GM12878 (cell line): ENCODE results near the gene TMEM229B. TPM values are rescaled to one million over a fixed set of nuclear protein-coding genes. Genes with fewer than 3 reads are reported as not detected.
A peak's percentile ranks its signal among the peaks of the same experiment; 100 is the strongest.

Experiments
- ATAC-seq: fragments of 200-7000 bp; cut with Tn5 transposase; 3 replicates; pipeline ENCODE4 v1.9.1; 2020; ENCODE audit warnings: mild to moderate bottlenecking, moderate library complexity
- BruUV-seq: library from RNA; stranded (reverse); fragments of 400-500 nt; replicated peaks from 2 replicates; lab custom pipeline; 2021; lab: Mats Ljungman, UMichigan
- CTCF ChIA-PET: fragments of 300-600 bp; sonication (Branson Sonifier 250); formaldehyde crosslinking; extraction: SDS; loops from one replicate; lab custom pipeline; 2021; ENCODE audit warnings: inconsistent platforms; lab: Yijun Ruan, JAX
- POLR2A ChIA-PET: fragments of 350-600 bp; formaldehyde crosslinking; extraction: SDS; loops from one replicate; lab custom pipeline; 2021; ENCODE audit warnings: inconsistent platforms; lab: Charles Lee
- RAD21 ChIA-PET: fragments of 300-600 bp; sonication (Branson Sonifier 250); formaldehyde crosslinking; loops from one replicate; lab custom pipeline; 2023; ENCODE audit warnings: antibody characterized with exemption; ENCODE audit not compliant: unreplicated experiment; lab: Charles Lee
- SMC1A ChIA-PET: fragments of 300-600 bp; sonication (Branson Sonifier 250); formaldehyde crosslinking; loops from one replicate; lab custom pipeline; 2023; ENCODE audit not compliant: unreplicated experiment, uncharacterized antibody; lab: Charles Lee
- DNase-seq: peaks from one replicate; pipeline ENCODE4 v3.0.0-alpha.2; 2011; ENCODE audit warnings: low read depth, low spot score
- FAIRE-seq: peaks from 3 replicates; lab custom pipeline; 2011; peaks lifted over from hg19 to GRCh38; lab: Jason Lieb, UNC
- H2AFZ ChIP-seq: 2 replicates; pipeline ENCODE4 v1.6.0; 2011; ENCODE audit warnings: low read depth, low read length, control low read depth; ENCODE audit not compliant: control insufficient read depth
- H3K27ac ChIP-seq: 2 replicates; pipeline ENCODE4 v1.5.1; 2011; ENCODE audit warnings: control low read depth; ENCODE audit not compliant: control insufficient read depth, insufficient read depth
- H3K27me3 ChIP-seq, 2 experiments: replicated peaks in 1 of 2; 2 replicates each; pipeline versions ENCODE4 v1.6.0 to v1.6.1; 2011; ENCODE audit warnings: low read length in 1 of 2; ENCODE audit not compliant: control insufficient read depth in 2 of 2, insufficient read depth in 2 of 2
- H3K36me3 ChIP-seq, 2 experiments: 2 replicates each; pipeline ENCODE4 v1.5.1; 2011; ENCODE audit warnings: low read length in 1 of 2; ENCODE audit not compliant: control insufficient read depth in 2 of 2, insufficient read depth in 2 of 2
- H3K4me1 ChIP-seq: 2 replicates; pipeline ENCODE4 v1.6.1; 2011; ENCODE audit warnings: mild to moderate bottlenecking, low read length, moderate library complexity, mixed read lengths; ENCODE audit not compliant: control insufficient read depth, insufficient read depth
- H3K4me2 ChIP-seq: 2 replicates; pipeline ENCODE4 v1.6.0; 2011; ENCODE audit warnings: control low read depth; ENCODE audit not compliant: control insufficient read depth, insufficient read depth
- H3K4me3 ChIP-seq: fragments of 200-600 bp; sonication (generic); 2 replicates; pipeline ENCODE4 v1.5.1; 2016
- H3K79me2 ChIP-seq: 2 replicates; pipeline ENCODE4 v1.6.0; 2011; ENCODE audit warnings: low read length; ENCODE audit not compliant: control insufficient read depth, insufficient read depth
- H3K9ac ChIP-seq: 2 replicates; pipeline ENCODE4 v1.8.0; 2011; ENCODE audit warnings: low read length, control low read depth, mixed read lengths; ENCODE audit not compliant: control insufficient read depth, insufficient read depth
- H3K9me3 ChIP-seq: replicated peaks from 3 replicates; pipeline ENCODE4 v1.5.1; 2011; ENCODE audit warnings: mild to moderate bottlenecking, low read length; ENCODE audit not compliant: control insufficient read depth, insufficient read depth
- H4K20me1 ChIP-seq: 2 replicates; pipeline ENCODE4 v1.6.0; 2011; ENCODE audit not compliant: control insufficient read depth, insufficient read depth
- CBX5 ChIP-seq: sonication (generic); IDR thresholded peaks from 2 replicates; pipeline ENCODE4 v1.6.1; 2016; ENCODE audit warnings: low read depth, moderate library complexity, mild to moderate bottlenecking, inconsistent platforms
- E2F8 ChIP-seq: fragments of 450-650 bp; IDR thresholded peaks from 2 replicates; pipeline ENCODE4 v1.6.1; 2018; ENCODE audit warnings: mild to moderate bottlenecking, low read depth, moderate library complexity; ENCODE audit not compliant: partially characterized antibody
- IRF4 ChIP-seq: IDR thresholded peaks from 2 replicates; pipeline ENCODE4 v1.6.1; 2011; ENCODE audit warnings: low read depth, low read length
- IRF5 ChIP-seq: fragments of 450-650 bp; IDR thresholded peaks from 2 replicates; pipeline ENCODE4 v1.6.1; 2017; ENCODE audit warnings: borderline replicate concordance
- NBN ChIP-seq: fragments of 450-650 bp; IDR thresholded peaks from 2 replicates; pipeline ENCODE4 v1.6.1; 2016
- NRF1 ChIP-seq: conservative IDR thresholded peaks from 2 replicates; pipeline ENCODE4 v1.6.1; 2011; ENCODE audit warnings: mild to moderate bottlenecking, low read depth, low read length, improper control_type of control experiment
- RCOR1 ChIP-seq: conservative IDR thresholded peaks from 2 replicates; pipeline ENCODE4 v1.6.1; 2012; ENCODE audit warnings: low read depth, low read length, improper control_type of control experiment
- SMAD5 ChIP-seq: IDR thresholded peaks from 2 replicates; pipeline ENCODE4 v1.6.1; 2016; ENCODE audit warnings: antibody characterized with exemption, low read depth
- SMARCA5 ChIP-seq: fragments of 450-650 bp; IDR thresholded peaks from 2 replicates; pipeline ENCODE4 v1.6.1; 2017; ENCODE audit warnings: mild to moderate bottlenecking
- STAT3 ChIP-seq: IDR thresholded peaks from 2 replicates; pipeline ENCODE4 v1.6.1; 2011; ENCODE audit warnings: low read depth, low read length, improper control_type of control experiment
- WGBS: methylation state at CpG from one replicate; pipeline ENCODE4 v1.1.6; 2016; ENCODE audit warnings: low lambda C conversion rate; ENCODE audit not compliant: insufficient replicate concordance, insufficient coverage; ENCODE audit errors: missing lambda C conversion rate; 5-methylcytosine and 5-hydroxymethylcytosine counted together
- in situ Hi-C: fragments of 300-500 bp; cut with MboI; formaldehyde crosslinking; loops from 9 replicates; pipeline ENCODE4 v1.14.3; 2018; ENCODE audit warnings: mixed read lengths
- intact Hi-C: fragments of 100-400 bp; cut with micrococcal nuclease; formaldehyde crosslinking; loops from one replicate; pipeline ENCODE4 v1.14.2; 2022; ENCODE audit not compliant: unreplicated experiment
- polyA plus RNA-seq, 11 experiments: library from polyadenylated mRNA; depleted of rRNA in 4 of 11; unstranded in 6 of 11; stranded (reverse) in 5 of 11; fragments of >200 nt; fragmentation: Nextera tagmentation in 4 of 11; fragmentation: Illumina TruSeq in 1 of 11; extraction: Ambion mirVana in 4 of 11; extraction: Trizol in 1 of 11; gene quantifications; 1 replicate in 1 of 11; 2 replicates in 10 of 11; pipeline versions ENCODE4 v1.2.1 to v1.2.3, GENCODE V29; 2011 to 2016; ENCODE audit warnings: inconsistent platforms in 2 of 11, missing spikeins in 2 of 11, low read depth in 1 of 11
- total RNA-seq, 4 experiments: library from RNA; depleted of rRNA in 3 of 4; stranded (reverse); fragments of >200 nt in 3 of 4; fragmentation: Illumina TruSeq in 1 of 4; extraction: Trizol in 1 of 4; gene quantifications; 2 replicates each; pipeline versions ENCODE4 v1.2.1 to v1.2.3, GENCODE V29; 2013 to 2021
- TF ChIP-seq, protein P1 (sequence below): fragments of 450-650 bp; IDR thresholded peaks from 2 replicates; pipeline ENCODE4 v1.6.1; 2018; ENCODE audit warnings: borderline replicate concordance, mild to moderate bottlenecking; ENCODE audit not compliant: partially characterized antibody

Gene TMEM229B
- total and polyA plus RNA-seq, 10 of the 15 experiments (the other 5 are each of a cell fraction or from before 2014, with no cell fraction given), result 0.24 to 5.3 (median 1.7) TPM

DNA sequence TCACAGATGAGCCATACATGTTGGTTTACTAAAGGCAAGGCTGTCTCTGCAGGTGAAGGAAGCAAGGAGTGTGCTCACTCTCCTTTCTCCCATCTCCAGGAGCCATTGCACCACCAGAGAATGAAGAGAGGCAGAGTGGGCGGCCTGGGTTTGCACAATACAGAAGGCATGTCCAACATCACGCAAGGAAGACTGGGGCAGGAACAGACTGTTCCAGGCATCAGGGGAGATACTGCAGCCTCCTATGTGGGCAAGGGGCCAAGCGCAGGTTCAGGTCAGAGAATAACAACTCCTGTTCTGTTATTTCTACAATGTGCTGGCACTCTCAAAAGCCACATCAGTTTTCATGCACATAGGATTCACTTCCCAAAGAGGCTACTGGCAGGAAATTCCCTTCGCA is 1.7 kb upstream of the TMEM229B start:
- BruUV-seq, result no TSS peak
- Histone ChIP-seq H3K79me2 (no peaks in the 10 kb centered on the region), H2AFZ (no peak overlapping the region), H3K4me1 (peaks cover 38% of the 10 kb centered on the region)
- FAIRE-seq, result no peak
- TF ChIP-seq IRF5 (no peak), NRF1 (no peak), IRF4 (no peak), SMAD5 (no peak), CBX5 (no peak)
- TF ChIP-seq, all 136 proteins: peak for 0
- H3K9ac ChIP-seq, result no peak overlapping the region
- CTCF ChIA-PET, result interaction anchor here (0.6 kb wide), 1 partner anchor 322 kb away, joined by 4 read pairs; no protein-coding TSS in a partner anchor
- 99% methylated on average over 4 of the region's 4 CpGs for WGBS
- H4K20me1 ChIP-seq, result no peaks in the 10 kb centered on the region
- POLR2A ChIA-PET, result no interaction called here
- intact Hi-C loops, result no loop called here
- H3K27ac ChIP-seq, result no peak overlapping the region
- peaks cover 31% of the 10 kb centered on the region for H3K9me3 ChIP-seq
- H3K36me3 ChIP-seq, result no peaks in the 10 kb centered on the region; a peak in 1 of 4 replicates
- DNase-seq, result no peak
- ATAC-seq, result no peak
- H3K4me2 ChIP-seq, result no peak overlapping the region
- SMC1A ChIA-PET, result interaction anchor here (0.6 kb wide), 1 partner anchor 13 kb away, joined by 3 read pairs; no protein-coding TSS in a partner anchor
- RAD21 ChIA-PET, result no interaction called here
- H3K27me3 ChIP-seq, result no peaks in the 10 kb centered on the region
- in situ Hi-C loops, result no loop called here
- H3K4me3 ChIP-seq, result no peak overlapping the region

DNA sequence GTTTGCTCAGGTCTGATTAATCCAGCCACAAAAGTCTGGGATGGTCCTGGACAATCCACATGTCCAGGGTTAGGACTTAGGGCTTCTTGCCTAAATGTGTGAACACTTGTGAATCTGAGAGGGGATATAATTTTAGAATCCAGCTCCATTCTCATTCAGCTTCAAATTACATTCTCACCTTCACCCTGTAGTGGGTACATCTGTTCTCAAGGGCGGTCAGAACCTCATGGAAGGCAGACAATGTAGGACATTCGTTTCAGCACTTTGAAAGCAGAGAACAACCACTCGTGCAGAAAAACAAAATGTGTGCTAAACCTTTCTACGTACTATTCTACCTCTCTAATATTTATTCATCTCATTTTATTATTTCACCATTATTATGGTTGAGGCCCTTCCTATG is 1.2 kb downstream of the TMEM229B start:
- SMC1A ChIA-PET, result interaction anchor here (0.6 to 1.9 kb wide), 9 partner anchors 9 to 211 kb away, joined by 3 to 7 read pairs (median 3); no protein-coding TSS in a partner anchor
- BruUV-seq, result no TSS peak
- TF ChIP-seq SMARCA5 (no peak), E2F8 (no peak), NBN (no peak), RCOR1 (no peak), STAT3 (no peak)
- TF ChIP-seq, protein P1, sequence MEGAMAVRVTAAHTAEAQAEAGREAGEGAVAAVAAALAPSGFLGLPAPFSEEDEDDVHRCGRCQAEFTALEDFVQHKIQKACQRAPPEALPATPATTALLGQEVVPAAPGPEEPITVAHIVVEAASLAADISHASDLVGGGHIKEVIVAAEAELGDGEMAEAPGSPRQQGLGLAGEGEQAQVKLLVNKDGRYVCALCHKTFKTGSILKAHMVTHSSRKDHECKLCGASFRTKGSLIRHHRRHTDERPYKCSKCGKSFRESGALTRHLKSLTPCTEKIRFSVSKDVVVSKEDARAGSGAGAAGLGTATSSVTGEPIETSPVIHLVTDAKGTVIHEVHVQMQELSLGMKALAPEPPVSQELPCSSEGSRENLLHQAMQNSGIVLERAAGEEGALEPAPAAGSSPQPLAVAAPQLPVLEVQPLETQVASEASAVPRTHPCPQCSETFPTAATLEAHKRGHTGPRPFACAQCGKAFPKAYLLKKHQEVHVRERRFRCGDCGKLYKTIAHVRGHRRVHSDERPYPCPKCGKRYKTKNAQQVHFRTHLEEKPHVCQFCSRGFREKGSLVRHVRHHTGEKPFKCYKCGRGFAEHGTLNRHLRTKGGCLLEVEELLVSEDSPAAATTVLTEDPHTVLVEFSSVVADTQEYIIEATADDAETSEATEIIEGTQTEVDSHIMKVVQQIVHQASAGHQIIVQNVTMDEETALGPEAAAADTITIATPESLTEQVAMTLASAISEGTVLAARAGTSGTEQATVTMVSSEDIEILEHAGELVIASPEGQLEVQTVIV, result no peak

More for the DNA sequence above, 1.2 kb downstream of the TMEM229B start:
- 0 out of 2 replicates have a peak overlapping the region, but pooled peaks have one; percentile 96 for H3K27ac ChIP-seq
- POLR2A ChIA-PET, result interaction anchor here (0.5 to 1.1 kb wide), 5 partner anchors 9 to 571 kb away, joined by 3 to 4 read pairs (median 3); no protein-coding TSS in a partner anchor
- RAD21 ChIA-PET, result interaction anchor here (0.9 to 2.8 kb wide), 4 partner anchors 25 to 86 kb away, joined by 3 to 12 read pairs (median 6); no protein-coding TSS in a partner anchor
- H3K4me3 ChIP-seq, result no peak overlapping the region
- H3K27me3 ChIP-seq, result no peaks in the 10 kb centered on the region
- no peak overlapping the region for H3K4me2 ChIP-seq
- 79% methylated on average over 4 of the region's 4 CpGs for WGBS
- DNase-seq (no peak), ATAC-seq (no peak), FAIRE-seq (no peak)
- intact Hi-C loops (no loop called here), in situ Hi-C loops (no loop called here)
- H2AFZ ChIP-seq, result no peak overlapping the region
- CTCF ChIA-PET, result interaction anchor here (1.2 to 3.2 kb wide), 6 partner anchors 20 to 84 kb away, joined by 3 to 28 read pairs (median 6); no protein-coding TSS in a partner anchor
- no peaks in the 10 kb centered on the region; a peak in 1 of 4 replicates for H3K36me3 ChIP-seq
- peaks cover 8% of the 10 kb centered on the region; the same call in 2 of the 3 replicates for H3K9me3 ChIP-seq
- no peaks in the 10 kb centered on the region for H3K79me2 ChIP-seq
- no peak overlapping the region for H3K9ac ChIP-seq
- H4K20me1 ChIP-seq, result no peaks in the 10 kb centered on the region
- peaks cover 41% of the 10 kb centered on the region for H3K4me1 ChIP-seq
